HepG2 (cell line): Measurements from ENCODE around the gene MTSS2. TPM values are rescaled to one million over a fixed set of nuclear protein-coding genes. Genes with fewer than 3 reads are reported as not detected.
A peak's percentile ranks its signal among the peaks of the same experiment; 100 is the strongest.

Source experiments
- CBX1 ChIP-seq: IDR thresholded peaks from one replicate; pipeline ENCODE4 v1.6.1; 2016; ENCODE audit warnings: antibody characterized with exemption, low read depth
- ELF4 ChIP-seq: sonication (generic); formaldehyde crosslinking; IDR thresholded peaks from 2 replicates; pipeline ENCODE4 v1.5.0; 2020; ENCODE audit warnings: missing genetic modification reagents, mild to moderate bottlenecking, moderate library complexity, borderline replicate concordance
- KDM4B ChIP-seq: sonication (generic); formaldehyde crosslinking; IDR thresholded peaks from 2 replicates; pipeline ENCODE4 v1.4.0; 2020; ENCODE audit warnings: missing genetic modification reagents
- PHB2 ChIP-seq: fragments of 450-650 bp; IDR thresholded peaks from 2 replicates; pipeline ENCODE4 v1.6.1; 2018; ENCODE audit not compliant: partially characterized antibody
- REPIN1 ChIP-seq: sonication (generic); formaldehyde crosslinking; IDR thresholded peaks from 2 replicates; pipeline ENCODE4 v1.8.0; 2022; ENCODE audit warnings: missing genetic modification reagents, low read depth, mild to moderate bottlenecking, borderline replicate concordance
- SNRNP70 ChIP-seq: fragments of 200-400 bp; formaldehyde crosslinking; IDR thresholded peaks from 2 replicates; pipeline ENCODE4 v1.6.1; 2017; ENCODE audit warnings: mild to moderate bottlenecking, low read depth, low read length, moderate library complexity
- ZC3H4 ChIP-seq: sonication (generic); formaldehyde crosslinking; IDR thresholded peaks from 2 replicates; pipeline ENCODE4 v1.4.0; 2020; ENCODE audit warnings: missing genetic modification reagents, borderline replicate concordance
- ZFP36L1 ChIP-seq: sonication (generic); formaldehyde crosslinking; IDR thresholded peaks from 2 replicates; pipeline ENCODE4 v1.8.0; 2022; ENCODE audit warnings: mild to moderate bottlenecking, missing genetic modification reagents, moderate library complexity
- ZNF24 ChIP-seq: fragments of 450-650 bp; IDR thresholded peaks from 2 replicates; pipeline ENCODE4 v1.6.1; 2017; ENCODE audit warnings: antibody characterized with exemption, mild to moderate bottlenecking
- ZNF264 ChIP-seq: sonication (generic); formaldehyde crosslinking; IDR thresholded peaks from 2 replicates; pipeline ENCODE4 v1.4.0; 2020; ENCODE audit warnings: missing genetic modification reagents
- ZNF30 ChIP-seq: sonication (generic); formaldehyde crosslinking; IDR thresholded peaks from 2 replicates; pipeline ENCODE4 v1.5.0; 2020; ENCODE audit warnings: mild to moderate bottlenecking, missing genetic modification reagents
- ZNF564 ChIP-seq: sonication (generic); formaldehyde crosslinking; IDR thresholded peaks from 2 replicates; pipeline ENCODE4 v1.8.1; 2023; ENCODE audit warnings: mild to moderate bottlenecking, missing genetic modification reagents
- polyA plus RNA-seq, 8 experiments: library from polyadenylated mRNA; depleted of rRNA in 3 of 8; stranded (reverse) in 7 of 8; unstranded in 1 of 8; fragments of >200 nt; fragmentation: Illumina TruSeq in 4 of 8; extraction: Trizol in 4 of 8; gene quantifications; 2 replicates each; pipeline versions ENCODE4 v1.2.1 to v1.2.3, GENCODE V29; 2011 to 2016; ENCODE audit warnings: low read depth in 4 of 8, missing spikeins in 1 of 8, mixed read lengths in 1 of 8; ENCODE audit not compliant: insufficient read depth in 1 of 8
- total RNA-seq, 5 experiments: library from RNA; depleted of rRNA; stranded (reverse); fragments of >200 nt; fragmentation: Illumina TruSeq; extraction: Trizol; gene quantifications; 2 replicates each; pipeline ENCODE4 v1.2.3, GENCODE V29; 2016; ENCODE audit warnings: low read depth in 1 of 5
- TF ChIP-seq, protein P1 (sequence below): fragments of 450-650 bp; IDR thresholded peaks from 2 replicates; pipeline ENCODE4 v1.6.1; 2017
- TF ChIP-seq, protein P2 (sequence below): IDR thresholded peaks from 2 replicates; pipeline ENCODE4 v1.6.1; 2016
- TF ChIP-seq, protein P3 (sequence below): sonication (generic); formaldehyde crosslinking; IDR thresholded peaks from 2 replicates; pipeline ENCODE4 v1.5.0; 2020; ENCODE audit warnings: missing genetic modification reagents
- TF ChIP-seq, protein P4 (sequence below): sonication (generic); formaldehyde crosslinking; IDR thresholded peaks from 2 replicates; pipeline ENCODE4 v1.5.1; 2020; ENCODE audit warnings: missing genetic modification reagents, mild to moderate bottlenecking, borderline replicate concordance
- TF ChIP-seq, protein P5 (sequence below): sonication (generic); formaldehyde crosslinking; IDR thresholded peaks from 2 replicates; pipeline ENCODE4 v1.4.0; 2020; ENCODE audit warnings: missing genetic modification reagents
- TF ChIP-seq, protein P6 (sequence below): sonication (generic); formaldehyde crosslinking; IDR thresholded peaks from 2 replicates; pipeline ENCODE4 v1.5.1; 2020; ENCODE audit warnings: mild to moderate bottlenecking, missing genetic modification reagents, borderline replicate concordance

Gene MTSS2
- total and polyA plus RNA-seq, 2 of the 13 experiments (the other 11 are each of a cell fraction or from before 2014, with no cell fraction given): 132 to 242 TPM

DNA sequence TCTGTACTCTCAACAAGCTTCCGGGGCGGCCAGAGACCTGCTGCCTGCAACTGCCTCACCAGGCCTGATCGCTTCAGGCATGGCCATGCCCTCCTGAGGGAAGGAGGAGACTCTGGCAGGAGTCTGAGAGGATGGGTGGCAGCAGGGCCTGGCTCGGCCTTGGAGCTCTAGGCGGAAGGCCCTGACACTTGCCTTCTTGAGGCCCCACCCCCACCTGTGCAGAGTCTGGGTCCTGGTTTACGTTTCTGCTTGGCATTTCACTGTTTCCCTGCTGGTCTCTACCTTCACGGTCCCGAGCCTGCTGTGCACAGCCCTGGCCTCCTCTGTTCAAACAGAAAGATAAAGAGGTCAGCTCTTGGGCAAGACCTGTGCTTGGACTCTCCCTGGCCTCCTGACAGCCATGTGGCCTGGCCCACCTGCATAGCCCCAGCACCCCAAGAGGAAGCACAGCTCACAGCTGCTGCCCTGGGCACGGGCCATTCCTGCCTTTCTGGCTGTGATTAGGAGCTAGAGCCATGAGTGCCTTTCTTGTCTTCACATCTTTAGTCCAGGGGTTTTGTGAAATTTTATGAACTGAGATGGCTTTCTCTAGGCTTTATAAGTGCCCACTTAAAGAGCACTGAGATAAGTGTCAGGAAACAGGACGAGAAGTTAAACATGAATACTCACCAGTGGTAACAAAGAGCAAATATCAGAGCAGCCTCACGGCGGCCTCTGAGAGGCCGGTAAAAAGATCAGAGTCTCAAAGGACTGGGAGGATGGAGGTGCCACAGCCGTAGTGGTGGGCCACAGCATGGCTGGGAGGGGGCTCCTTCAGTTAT is 25.6 kb upstream of the MTSS2 start (continued):
- no peak; the same call in none of the 2 replicates for TF ChIP-seq ZFP36L1 (CRISPR knock-in tag)
- TF ChIP-seq, protein P1, sequence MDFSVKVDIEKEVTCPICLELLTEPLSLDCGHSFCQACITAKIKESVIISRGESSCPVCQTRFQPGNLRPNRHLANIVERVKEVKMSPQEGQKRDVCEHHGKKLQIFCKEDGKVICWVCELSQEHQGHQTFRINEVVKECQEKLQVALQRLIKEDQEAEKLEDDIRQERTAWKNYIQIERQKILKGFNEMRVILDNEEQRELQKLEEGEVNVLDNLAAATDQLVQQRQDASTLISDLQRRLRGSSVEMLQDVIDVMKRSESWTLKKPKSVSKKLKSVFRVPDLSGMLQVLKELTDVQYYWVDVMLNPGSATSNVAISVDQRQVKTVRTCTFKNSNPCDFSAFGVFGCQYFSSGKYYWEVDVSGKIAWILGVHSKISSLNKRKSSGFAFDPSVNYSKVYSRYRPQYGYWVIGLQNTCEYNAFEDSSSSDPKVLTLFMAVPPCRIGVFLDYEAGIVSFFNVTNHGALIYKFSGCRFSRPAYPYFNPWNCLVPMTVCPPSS: no peak
- TF ChIP-seq ZNF24: no peak
- TF ChIP-seq ZNF564: peak; percentile 95; the same call in 1 of the 2 replicates
- TF ChIP-seq, protein P2, sequence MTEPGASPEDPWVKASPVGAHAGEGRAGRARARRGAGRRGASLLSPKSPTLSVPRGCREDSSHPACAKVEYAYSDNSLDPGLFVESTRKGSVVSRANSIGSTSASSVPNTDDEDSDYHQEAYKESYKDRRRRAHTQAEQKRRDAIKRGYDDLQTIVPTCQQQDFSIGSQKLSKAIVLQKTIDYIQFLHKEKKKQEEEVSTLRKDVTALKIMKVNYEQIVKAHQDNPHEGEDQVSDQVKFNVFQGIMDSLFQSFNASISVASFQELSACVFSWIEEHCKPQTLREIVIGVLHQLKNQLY (CRISPR knock-in tag): peak; percentile 76
- TF ChIP-seq, protein P3, sequence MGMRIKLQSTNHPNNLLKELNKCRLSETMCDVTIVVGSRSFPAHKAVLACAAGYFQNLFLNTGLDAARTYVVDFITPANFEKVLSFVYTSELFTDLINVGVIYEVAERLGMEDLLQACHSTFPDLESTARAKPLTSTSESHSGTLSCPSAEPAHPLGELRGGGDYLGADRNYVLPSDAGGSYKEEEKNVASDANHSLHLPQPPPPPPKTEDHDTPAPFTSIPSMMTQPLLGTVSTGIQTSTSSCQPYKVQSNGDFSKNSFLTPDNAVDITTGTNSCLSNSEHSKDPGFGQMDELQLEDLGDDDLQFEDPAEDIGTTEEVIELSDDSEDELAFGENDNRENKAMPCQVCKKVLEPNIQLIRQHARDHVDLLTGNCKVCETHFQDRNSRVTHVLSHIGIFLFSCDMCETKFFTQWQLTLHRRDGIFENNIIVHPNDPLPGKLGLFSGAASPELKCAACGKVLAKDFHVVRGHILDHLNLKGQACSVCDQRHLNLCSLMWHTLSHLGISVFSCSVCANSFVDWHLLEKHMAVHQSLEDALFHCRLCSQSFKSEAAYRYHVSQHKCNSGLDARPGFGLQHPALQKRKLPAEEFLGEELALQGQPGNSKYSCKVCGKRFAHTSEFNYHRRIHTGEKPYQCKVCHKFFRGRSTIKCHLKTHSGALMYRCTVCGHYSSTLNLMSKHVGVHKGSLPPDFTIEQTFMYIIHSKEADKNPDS (CRISPR knock-in tag): no peak; the same call in 1 of the 2 replicates
- TF ChIP-seq, protein P4, sequence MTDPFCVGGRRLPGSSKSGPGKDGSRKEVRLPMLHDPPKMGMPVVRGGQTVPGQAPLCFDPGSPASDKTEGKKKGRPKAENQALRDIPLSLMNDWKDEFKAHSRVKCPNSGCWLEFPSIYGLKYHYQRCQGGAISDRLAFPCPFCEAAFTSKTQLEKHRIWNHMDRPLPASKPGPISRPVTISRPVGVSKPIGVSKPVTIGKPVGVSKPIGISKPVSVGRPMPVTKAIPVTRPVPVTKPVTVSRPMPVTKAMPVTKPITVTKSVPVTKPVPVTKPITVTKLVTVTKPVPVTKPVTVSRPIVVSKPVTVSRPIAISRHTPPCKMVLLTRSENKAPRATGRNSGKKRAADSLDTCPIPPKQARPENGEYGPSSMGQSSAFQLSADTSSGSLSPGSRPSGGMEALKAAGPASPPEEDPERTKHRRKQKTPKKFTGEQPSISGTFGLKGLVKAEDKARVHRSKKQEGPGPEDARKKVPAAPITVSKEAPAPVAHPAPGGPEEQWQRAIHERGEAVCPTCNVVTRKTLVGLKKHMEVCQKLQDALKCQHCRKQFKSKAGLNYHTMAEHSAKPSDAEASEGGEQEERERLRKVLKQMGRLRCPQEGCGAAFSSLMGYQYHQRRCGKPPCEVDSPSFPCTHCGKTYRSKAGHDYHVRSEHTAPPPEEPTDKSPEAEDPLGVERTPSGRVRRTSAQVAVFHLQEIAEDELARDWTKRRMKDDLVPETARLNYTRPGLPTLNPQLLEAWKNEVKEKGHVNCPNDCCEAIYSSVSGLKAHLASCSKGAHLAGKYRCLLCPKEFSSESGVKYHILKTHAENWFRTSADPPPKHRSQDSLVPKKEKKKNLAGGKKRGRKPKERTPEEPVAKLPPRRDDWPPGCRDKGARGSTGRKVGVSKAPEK: no peak
- TF ChIP-seq, protein P5, sequence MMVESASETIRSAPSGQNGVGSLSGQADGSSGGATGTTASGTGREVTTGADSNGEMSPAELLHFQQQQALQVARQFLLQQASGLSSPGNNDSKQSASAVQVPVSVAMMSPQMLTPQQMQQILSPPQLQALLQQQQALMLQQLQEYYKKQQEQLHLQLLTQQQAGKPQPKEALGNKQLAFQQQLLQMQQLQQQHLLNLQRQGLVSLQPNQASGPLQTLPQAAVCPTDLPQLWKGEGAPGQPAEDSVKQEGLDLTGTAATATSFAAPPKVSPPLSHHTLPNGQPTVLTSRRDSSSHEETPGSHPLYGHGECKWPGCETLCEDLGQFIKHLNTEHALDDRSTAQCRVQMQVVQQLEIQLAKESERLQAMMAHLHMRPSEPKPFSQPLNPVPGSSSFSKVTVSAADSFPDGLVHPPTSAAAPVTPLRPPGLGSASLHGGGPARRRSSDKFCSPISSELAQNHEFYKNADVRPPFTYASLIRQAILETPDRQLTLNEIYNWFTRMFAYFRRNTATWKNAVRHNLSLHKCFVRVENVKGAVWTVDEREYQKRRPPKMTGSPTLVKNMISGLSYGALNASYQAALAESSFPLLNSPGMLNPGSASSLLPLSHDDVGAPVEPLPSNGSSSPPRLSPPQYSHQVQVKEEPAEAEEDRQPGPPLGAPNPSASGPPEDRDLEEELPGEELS (CRISPR knock-in tag): peak; percentile 78
- peak; percentile 51; the same call in 1 of the 2 replicates for TF ChIP-seq ZNF30 (CRISPR knock-in tag)
- peak; percentile 73 for TF ChIP-seq CBX1
- TF ChIP-seq REPIN1 (CRISPR knock-in tag): peak; percentile 84
- TF ChIP-seq PHB2: no peak
- TF ChIP-seq ELF4: 0 out of 2 replicates have a peak, but pooled peaks have one; percentile 40
- TF ChIP-seq, protein P6, sequence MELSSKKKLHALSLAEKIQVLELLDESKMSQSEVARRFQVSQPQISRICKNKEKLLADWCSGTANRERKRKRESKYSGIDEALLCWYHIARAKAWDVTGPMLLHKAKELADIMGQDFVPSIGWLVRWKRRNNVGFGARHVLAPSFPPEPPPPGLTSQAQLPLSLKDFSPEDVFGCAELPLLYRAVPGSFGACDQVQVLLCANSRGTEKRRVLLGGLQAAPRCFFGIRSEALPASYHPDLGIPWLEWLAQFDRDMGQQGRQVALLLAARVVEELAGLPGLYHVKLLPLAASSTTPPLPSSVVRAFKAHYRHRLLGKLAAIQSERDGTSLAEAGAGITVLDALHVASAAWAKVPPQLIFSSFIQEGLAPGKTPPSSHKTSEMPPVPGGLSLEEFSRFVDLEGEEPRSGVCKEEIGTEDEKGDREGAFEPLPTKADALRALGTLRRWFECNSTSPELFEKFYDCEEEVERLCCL: no peak
- TF ChIP-seq KDM4B (CRISPR knock-in tag): no peak
- TF ChIP-seq ZC3H4: 0 out of 2 replicates have a peak, but pooled peaks have one; percentile 31
- TF ChIP-seq SNRNP70: no peak
- TF ChIP-seq ZNF264 (CRISPR knock-in tag): peak; percentile 75; the same call in 1 of the 2 replicates
